MM.1S (cell line): ENCODE results near the gene CACNG5.
"Not testable (repeated sequence)": the region's sequence is repeated elsewhere in the genome, so short reads cannot be mapped to it uniquely, and the experiment has no call there.

Experiments used
- DNase-seq: peaks from one replicate; pipeline ENCODE4 v3.0.0-alpha.2; 2015
- H2AFZ ChIP-seq: fragments of 300-600 bp; sonication (generic); 2 replicates; pipeline ENCODE4 v1.6.0; 2016; ENCODE audit warnings: antibody characterized with exemption, low read length
- H3F3A ChIP-seq: fragments of 300-600 bp; sonication (generic); 2 replicates; pipeline ENCODE4 v1.6.1; 2016; ENCODE audit warnings: mild to moderate bottlenecking, antibody characterized with exemption, low read length, moderate library complexity, mixed read lengths; ENCODE audit not compliant: insufficient read depth
- H3K27ac ChIP-seq: fragments of 300-600 bp; sonication (generic); 2 replicates; pipeline ENCODE4 v1.5.1; 2016; ENCODE audit warnings: mild to moderate bottlenecking, low read length
- H3K27me3 ChIP-seq: fragments of 300-600 bp; sonication (generic); replicated peaks from 2 replicates; pipeline ENCODE4 v1.6.0; 2016; ENCODE audit warnings: low read length; ENCODE audit not compliant: insufficient read depth
- H3K36me3 ChIP-seq: fragments of 300-600 bp; sonication (generic); replicated peaks from 2 replicates; pipeline ENCODE4 v1.6.1; 2016; ENCODE audit warnings: mild to moderate bottlenecking, low read length, mixed read lengths; ENCODE audit not compliant: insufficient read depth
- H3K4me1 ChIP-seq: fragments of 300-600 bp; sonication (generic); 2 replicates; pipeline ENCODE4 v1.6.1; 2016; ENCODE audit warnings: low read length, mixed read lengths
- H3K4me2 ChIP-seq: fragments of 300-600 bp; sonication (generic); 2 replicates; pipeline ENCODE4 v1.6.0; 2016; ENCODE audit warnings: low read depth, low read length
- H3K4me3 ChIP-seq: fragments of 300-600 bp; sonication (generic); 2 replicates; pipeline ENCODE4 v1.5.1; 2016; ENCODE audit warnings: low read length, mixed read lengths
- H3K79me2 ChIP-seq: fragments of 300-600 bp; sonication (generic); 2 replicates; pipeline ENCODE4 v1.6.1; 2016; ENCODE audit warnings: mixed run types, low read length, mixed read lengths
- H3K9ac ChIP-seq: fragments of 300-600 bp; sonication (generic); 2 replicates; pipeline ENCODE4 v1.6.1; 2016; ENCODE audit warnings: low read length, mixed read lengths
- H3K9me2 ChIP-seq: fragments of 300-600 bp; sonication (generic); replicated peaks from 2 replicates; pipeline ENCODE4 v1.6.1; 2016; ENCODE audit warnings: mild to moderate bottlenecking, low read length, mixed read lengths; ENCODE audit not compliant: insufficient read depth
- H3K9me3 ChIP-seq: fragments of 300-600 bp; sonication (generic); replicated peaks from 2 replicates; pipeline ENCODE4 v1.6.1; 2016; ENCODE audit warnings: mild to moderate bottlenecking, low read length, mixed read lengths; ENCODE audit not compliant: insufficient read depth
- H4K20me1 ChIP-seq: fragments of 300-600 bp; sonication (generic); 2 replicates; pipeline ENCODE4 v1.6.1; 2016; ENCODE audit warnings: mild to moderate bottlenecking, low read length, moderate library complexity, mixed read lengths; ENCODE audit not compliant: insufficient read depth
- EZH2 ChIP-seq: fragments of 300-600 bp; sonication (generic); optimal IDR thresholded peaks from 2 replicates; pipeline ENCODE3; 2017; ENCODE audit warnings: low read depth, mild to moderate bottlenecking, antibody characterized with exemption, low read length, mixed read lengths
- EZH2phosphoT487 ChIP-seq: fragments of 300-600 bp; sonication (generic); IDR thresholded peaks from 2 replicates; pipeline ENCODE4 v1.6.1; 2018; ENCODE audit warnings: antibody characterized with exemption, low read length
- TF ChIP-seq, protein P1 (sequence below): fragments of 300-600 bp; sonication (generic); IDR thresholded peaks from 2 replicates; pipeline ENCODE4 v1.5.1; 2016; ENCODE audit warnings: antibody characterized with exemption, low read length, mixed read lengths

CACNG5 gene

DNA sequence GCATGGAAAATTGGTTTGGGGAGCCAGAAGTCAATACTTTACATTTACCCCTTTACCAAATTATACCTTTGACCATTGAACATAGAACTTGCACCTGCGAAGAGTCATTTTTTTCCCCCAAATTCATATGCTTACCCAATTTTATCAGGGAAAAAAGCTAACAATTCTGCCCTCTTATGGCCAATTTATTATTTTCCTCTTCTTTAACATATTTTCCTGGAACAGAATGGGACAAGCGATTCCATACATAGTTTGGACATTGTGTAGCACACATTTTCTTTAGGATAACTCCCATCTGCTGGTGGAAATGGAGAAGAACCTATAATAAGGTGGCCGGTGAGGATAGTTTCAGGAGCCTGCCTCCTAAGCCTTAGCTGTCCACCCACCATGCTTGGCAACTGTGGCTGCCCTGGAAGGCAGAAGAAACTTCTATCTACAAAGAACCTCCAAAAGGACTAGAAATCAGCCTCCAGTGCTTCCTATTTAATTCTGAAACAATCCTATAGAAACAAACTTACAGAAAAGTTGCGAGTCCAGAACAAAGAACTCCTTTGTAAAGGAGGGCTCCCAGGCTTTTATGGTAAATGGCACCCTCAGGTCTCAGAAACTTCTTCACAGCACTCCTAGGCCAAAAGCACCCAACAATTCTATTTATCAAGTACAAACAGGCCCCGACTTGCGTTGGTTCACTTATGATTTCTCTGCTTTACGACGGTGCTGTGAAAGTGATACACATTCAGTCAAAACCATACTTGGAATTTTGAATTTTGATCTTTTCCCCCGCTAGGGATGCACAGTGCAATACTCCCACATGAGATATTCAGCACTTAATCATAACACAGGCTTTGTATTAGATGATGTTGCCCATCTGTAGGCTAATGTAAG lies 65.5 kb downstream of the CACNG5 start:
- DNase-seq: peak; percentile 12
- H3F3A ChIP-seq: no peaks in the 10 kb centered on the region
- no peaks in the 10 kb centered on the region for H3K9me3 ChIP-seq
- no peak overlapping the region for H3K4me3 ChIP-seq
- no peaks in the 10 kb centered on the region for H4K20me1 ChIP-seq
- no peak overlapping the region for H3K9ac ChIP-seq
- TF ChIP-seq, protein P1, sequence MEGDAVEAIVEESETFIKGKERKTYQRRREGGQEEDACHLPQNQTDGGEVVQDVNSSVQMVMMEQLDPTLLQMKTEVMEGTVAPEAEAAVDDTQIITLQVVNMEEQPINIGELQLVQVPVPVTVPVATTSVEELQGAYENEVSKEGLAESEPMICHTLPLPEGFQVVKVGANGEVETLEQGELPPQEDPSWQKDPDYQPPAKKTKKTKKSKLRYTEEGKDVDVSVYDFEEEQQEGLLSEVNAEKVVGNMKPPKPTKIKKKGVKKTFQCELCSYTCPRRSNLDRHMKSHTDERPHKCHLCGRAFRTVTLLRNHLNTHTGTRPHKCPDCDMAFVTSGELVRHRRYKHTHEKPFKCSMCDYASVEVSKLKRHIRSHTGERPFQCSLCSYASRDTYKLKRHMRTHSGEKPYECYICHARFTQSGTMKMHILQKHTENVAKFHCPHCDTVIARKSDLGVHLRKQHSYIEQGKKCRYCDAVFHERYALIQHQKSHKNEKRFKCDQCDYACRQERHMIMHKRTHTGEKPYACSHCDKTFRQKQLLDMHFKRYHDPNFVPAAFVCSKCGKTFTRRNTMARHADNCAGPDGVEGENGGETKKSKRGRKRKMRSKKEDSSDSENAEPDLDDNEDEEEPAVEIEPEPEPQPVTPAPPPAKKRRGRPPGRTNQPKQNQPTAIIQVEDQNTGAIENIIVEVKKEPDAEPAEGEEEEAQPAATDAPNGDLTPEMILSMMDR: peak; percentile 35; the same call in 1 of the 2 replicates
- TF ChIP-seq EZH2phosphoT487 (no peak), EZH2 (no peak)
- no peak overlapping the region for H3K4me2 ChIP-seq
- no peaks in the 10 kb centered on the region for H3K79me2 ChIP-seq
- H2AFZ ChIP-seq: no peak overlapping the region
- no peaks in the 10 kb centered on the region for H3K9me2 ChIP-seq
- no peaks in the 10 kb centered on the region for H3K4me1 ChIP-seq
- no peaks in the 10 kb centered on the region for H3K36me3 ChIP-seq
- H3K27me3 ChIP-seq: no peaks in the 10 kb centered on the region
- no peak overlapping the region for H3K27ac ChIP-seq

DNA sequence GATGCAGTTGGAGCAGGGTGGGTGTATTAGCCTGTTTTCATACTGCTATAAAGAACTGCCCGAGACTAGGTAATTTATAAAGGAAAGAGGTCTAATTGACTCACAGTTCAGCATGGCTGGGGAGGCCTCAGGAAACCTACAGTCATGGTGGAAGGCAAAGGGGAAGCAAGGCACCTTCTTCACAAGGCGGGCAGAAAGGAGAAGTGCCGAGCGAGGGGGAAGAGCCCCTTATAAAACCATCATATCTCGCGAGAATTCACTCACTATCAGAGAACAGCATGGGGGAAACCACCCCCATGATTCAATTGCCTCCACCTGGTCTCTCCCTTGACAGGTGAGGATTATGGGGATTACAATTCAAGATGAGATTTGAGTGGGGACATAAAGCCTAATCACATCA lies 68.4 kb downstream of the CACNG5 start:
- H4K20me1 ChIP-seq, H3K4me2 ChIP-seq, H3F3A ChIP-seq, H2AFZ ChIP-seq, H3K27ac ChIP-seq, H3K27me3 ChIP-seq, H3K4me1 ChIP-seq, H3K9me3 ChIP-seq, H3K4me3 ChIP-seq, DNase-seq, H3K79me2 ChIP-seq, H3K36me3 ChIP-seq, H3K9ac ChIP-seq, H3K9me2 ChIP-seq: not testable (repeated sequence)

DNA sequence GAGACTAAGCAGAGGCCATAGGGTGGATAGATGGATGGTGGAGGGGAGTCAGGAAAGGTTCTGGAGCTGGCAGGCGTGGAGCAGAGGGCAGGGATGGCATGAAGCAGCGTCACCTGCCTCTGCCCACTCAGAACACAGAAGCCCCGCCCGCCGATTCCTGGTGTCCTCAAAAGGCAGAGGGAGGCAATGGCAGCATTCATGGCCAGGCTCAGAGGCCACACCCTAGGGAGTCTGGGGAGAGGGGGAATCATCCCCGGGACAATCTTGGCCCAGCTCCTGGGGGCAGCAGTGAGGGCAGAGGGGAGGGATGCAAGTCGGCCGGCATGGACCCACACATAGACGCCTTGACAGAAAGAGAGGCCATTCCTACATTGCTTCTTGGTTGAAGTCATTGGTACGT lies 68.9 kb downstream of the CACNG5 start:
- no peaks in the 10 kb centered on the region for H3K4me1 ChIP-seq
- no peak overlapping the region for H3K4me3 ChIP-seq
- H3K27me3 ChIP-seq: no peaks in the 10 kb centered on the region
- no peak overlapping the region for H3K9ac ChIP-seq
- no peak overlapping the region for H3K4me2 ChIP-seq
- no peak overlapping the region for H2AFZ ChIP-seq
- H3K9me3 ChIP-seq: no peaks in the 10 kb centered on the region
- no peaks in the 10 kb centered on the region for H3K36me3 ChIP-seq
- no peak overlapping the region for H3K27ac ChIP-seq
- no peaks in the 10 kb centered on the region for H4K20me1 ChIP-seq
- H3K9me2 ChIP-seq: no peaks in the 10 kb centered on the region
- H3F3A ChIP-seq: no peaks in the 10 kb centered on the region
- no peak for DNase-seq
- H3K79me2 ChIP-seq: no peaks in the 10 kb centered on the region
- TF ChIP-seq EZH2 (no peak), EZH2phosphoT487 (no peak)
- TF ChIP-seq, protein P1: no peak
